ENCODE results near the gene RAB3C. TPM values are rescaled to one million over a fixed set of nuclear protein-coding genes. Genes with fewer than 3 reads are reported as not detected.

Gene RAB3C
- polyA plus RNA-seq, 1 donor (not counting 4 experiments of a cell fraction or from before 2014, with no cell fraction given): not detected

- Histone ChIP-seq H3K27me3 (ENCODE audit: control insufficient read depth, extremely low read depth, insufficient read depth, low read length) (peaks cover under 1% of the 10 kb centered on the region), H3K79me2 (ENCODE audit: control insufficient read depth, insufficient read depth, low read length) (no peaks in the 10 kb centered on the region), H3K27ac (ENCODE audit: control insufficient read depth, insufficient read depth, low read length) (no peak overlapping the region), H3K4me1 (ENCODE audit: control insufficient read depth, extremely low read depth, insufficient read depth, low read length) (no peaks in the 10 kb centered on the region), H3K4me3 (ENCODE audit: control insufficient read depth in 2 of 3, extremely low read depth in 1 of 3, insufficient read depth in 2 of 3, low read depth in 1 of 3, low read length in 3 of 3) (no peak overlapping the region), H3K9ac (ENCODE audit: control insufficient read depth, extremely low read depth, insufficient read depth, low read length) (no peak overlapping the region), H4K20me1 (ENCODE audit: control insufficient read depth, extremely low read depth, insufficient read depth, low read length) (no peaks in the 10 kb centered on the region), H3K9me1 (ENCODE audit: control insufficient read depth, extremely low read depth, insufficient read depth, low read length) (no peaks in the 10 kb centered on the region), H3K4me2 (ENCODE audit: control insufficient read depth, extremely low read depth, insufficient read depth, low read depth, low read length) (no peak overlapping the region), H2AFZ (ENCODE audit: control insufficient read depth, low read length) (no peak overlapping the region), H3K9me3 (ENCODE audit: control insufficient read depth, low read depth, low read length) (no peaks in the 10 kb centered on the region), H3K36me3 (ENCODE audit: control insufficient read depth in 2 of 2, extremely low read depth in 1 of 2, insufficient read depth in 2 of 2, low read length in 2 of 2) (no peaks in the 10 kb centered on the region)
- FAIRE-seq: no peak
- no peak for DNase-seq (ENCODE audit: low read depth, low spot score)
- TF ChIP-seq EZH2 (IDR thresholded peaks at IDR 0.05; ENCODE audit: low read length): no peak
- no peak for TF ChIP-seq CTCF (optimal IDR thresholded peaks at IDR 0.05 in 1 of 3, IDR thresholded peaks at IDR 0.05 in 1 of 3, conservative IDR thresholded peaks at IDR 0.05 in 1 of 3; ENCODE audit: extremely low read depth in 1 of 3, insufficient read depth in 2 of 3, low read length in 3 of 3)
- dilution Hi-C loops (cut with MboI; ENCODE audit: extremely low pct_ligation_motif_present, low sequenced_read_pairs): no loop called here
Observed at GRCh38 chr5:58795327-58795726, 212.5 kb downstream of the RAB3C start.

GRCh38 chr5:58797021-58797420 lies 214.1 kb downstream of the RAB3C start:
- dilution Hi-C loops (cut with MboI; ENCODE audit: extremely low pct_ligation_motif_present, low sequenced_read_pairs): no loop called here
- Histone ChIP-seq H3K4me3 (ENCODE audit: control insufficient read depth in 2 of 3, extremely low read depth in 1 of 3, insufficient read depth in 2 of 3, low read depth in 1 of 3, low read length in 3 of 3) (no peak overlapping the region), H3K9ac (ENCODE audit: control insufficient read depth, extremely low read depth, insufficient read depth, low read length) (no peak overlapping the region), H3K4me2 (ENCODE audit: control insufficient read depth, extremely low read depth, insufficient read depth, low read depth, low read length) (no peak overlapping the region), H3K27me3 (ENCODE audit: control insufficient read depth, extremely low read depth, insufficient read depth, low read length) (peaks cover 2% of the 10 kb centered on the region), H3K27ac (ENCODE audit: control insufficient read depth, insufficient read depth, low read length) (no peak overlapping the region), H4K20me1 (ENCODE audit: control insufficient read depth, extremely low read depth, insufficient read depth, low read length) (no peaks in the 10 kb centered on the region), H3K9me3 (ENCODE audit: control insufficient read depth, low read depth, low read length) (no peaks in the 10 kb centered on the region), H3K9me1 (ENCODE audit: control insufficient read depth, extremely low read depth, insufficient read depth, low read length) (no peaks in the 10 kb centered on the region), H3K36me3 (ENCODE audit: control insufficient read depth in 2 of 2, extremely low read depth in 1 of 2, insufficient read depth in 2 of 2, low read length in 2 of 2) (no peaks in the 10 kb centered on the region), H3K4me1 (ENCODE audit: control insufficient read depth, extremely low read depth, insufficient read depth, low read length) (no peaks in the 10 kb centered on the region), H3K79me2 (ENCODE audit: control insufficient read depth, insufficient read depth, low read length) (no peaks in the 10 kb centered on the region), H2AFZ (ENCODE audit: control insufficient read depth, low read length) (no peak overlapping the region)
- FAIRE-seq (no peak), DNase-seq (ENCODE audit: low read depth, low spot score) (no peak)
- no peak for TF ChIP-seq CTCF (optimal IDR thresholded peaks at IDR 0.05 in 1 of 3, IDR thresholded peaks at IDR 0.05 in 1 of 3, conservative IDR thresholded peaks at IDR 0.05 in 1 of 3; ENCODE audit: extremely low read depth in 1 of 3, insufficient read depth in 2 of 3, low read length in 3 of 3)
- no peak for TF ChIP-seq EZH2 (IDR thresholded peaks at IDR 0.05; ENCODE audit: low read length)
